RPMI7951 (cell line): ENCODE results near the gene SLC6A7. TPM values are rescaled to one million over a fixed set of nuclear protein-coding genes. Genes with fewer than 3 reads are reported as not detected.

Source experiments
- DNase-seq: peaks from one replicate; pipeline ENCODE4 v3.0.0-alpha.2; 2012; ENCODE audit warnings: low read depth
- total RNA-seq: library from RNA; depleted of rRNA; stranded (reverse); fragments of >200 nt; shearing (Covaris generic); gene quantifications from 2 replicates; pipeline ENCODE4 v1.2.3, GENCODE V29; 2014; rRNA removed

Gene SLC6A7
- total RNA-seq = not detected in 2 replicates

DNA sequence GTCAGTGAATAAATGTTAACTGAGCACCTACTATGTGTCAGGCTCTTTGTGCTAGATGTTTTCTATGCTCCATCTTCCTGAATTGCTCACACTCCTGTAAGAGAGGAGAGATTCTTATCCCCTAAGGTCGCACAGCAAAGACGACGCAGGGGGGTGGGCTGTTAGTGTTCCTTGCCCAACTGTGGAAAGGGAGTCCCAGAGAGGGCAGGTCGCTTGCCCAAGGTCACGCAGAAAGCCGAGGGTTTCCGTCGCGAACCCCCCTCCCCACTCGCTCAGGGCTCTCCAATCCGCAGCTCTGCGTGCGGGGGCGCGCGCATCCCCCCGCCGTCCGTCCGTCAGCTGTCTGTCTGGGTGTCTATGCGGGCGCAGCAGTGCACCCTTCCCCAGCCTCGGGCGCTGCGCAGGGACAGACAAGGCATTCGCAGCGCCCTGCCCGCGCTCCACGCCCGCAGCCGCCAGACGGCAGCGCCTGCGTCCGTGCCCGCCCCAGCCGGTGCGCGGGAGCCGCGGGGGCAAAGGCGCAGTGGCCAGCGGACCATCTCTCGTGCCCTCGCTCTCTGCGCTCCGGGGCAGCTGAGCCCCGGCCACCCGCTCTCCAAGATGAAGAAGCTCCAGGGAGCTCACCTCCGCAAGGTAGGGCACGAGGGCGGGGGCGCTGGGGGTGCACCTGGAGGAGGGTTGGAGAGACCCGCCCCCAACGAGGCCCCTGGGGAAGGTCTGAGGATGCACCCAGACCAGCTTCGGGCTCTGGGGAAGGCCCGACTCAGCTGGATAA, at the start of gene SLC6A7:
TSS of gene SLC6A7 (plus strand) at position 335 of the 775 bp plus-strand sequence. CDS start at position 601, 266 bp downstream.
- no peak for DNase-seq

DNA sequence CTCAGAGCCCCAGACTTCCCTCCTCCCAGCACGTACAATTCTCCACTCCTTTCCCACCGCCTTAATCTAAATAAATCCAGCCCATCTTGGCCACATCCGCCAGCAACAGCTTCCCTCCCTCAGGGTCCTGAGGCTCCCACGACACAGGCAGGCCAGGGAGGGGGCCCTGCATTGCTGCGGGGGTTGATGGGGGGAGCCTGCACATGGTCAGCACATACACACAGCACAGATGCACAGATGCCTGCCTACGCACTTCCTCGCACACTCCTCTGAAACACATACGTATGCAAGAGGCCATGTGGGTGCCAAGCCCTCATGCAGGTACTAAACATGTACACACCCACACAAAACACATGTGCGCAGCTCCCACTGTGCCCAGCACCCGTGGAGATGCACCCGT, 49.0 kb upstream of the SLC6A7 start:
- peak; percentile 92 for DNase-seq

DNA sequence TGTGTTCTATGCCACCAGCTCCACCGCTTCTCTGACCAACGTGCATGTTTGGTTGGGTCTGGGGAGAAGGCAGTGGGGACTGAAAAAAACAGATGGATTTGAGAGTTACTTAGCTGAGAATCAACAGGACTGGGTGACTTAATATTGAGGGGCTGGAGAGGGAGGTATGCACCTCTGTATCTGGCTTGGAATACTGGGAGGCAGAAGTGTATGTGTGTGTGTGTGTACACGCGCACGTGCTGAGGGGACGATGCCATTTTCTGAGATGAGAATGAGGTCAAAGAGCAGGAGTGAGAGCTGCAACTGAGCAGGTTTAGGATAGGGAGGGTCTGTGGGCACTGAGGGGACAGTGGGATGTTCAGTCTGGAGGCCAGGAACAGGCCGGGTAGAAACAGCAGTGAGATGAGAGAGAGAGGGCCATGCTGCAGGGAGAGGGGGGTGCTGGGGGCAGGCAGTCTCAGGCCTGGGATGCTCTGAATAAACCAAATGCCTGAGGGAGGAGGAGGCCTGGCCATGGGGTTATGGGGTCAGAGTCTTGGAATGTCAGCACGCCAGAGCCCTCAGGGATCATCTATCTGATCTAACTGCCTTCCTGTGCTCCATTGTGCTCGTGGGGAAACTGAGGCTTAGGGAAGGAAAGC, 48.2 kb upstream of the SLC6A7 start:
- peak; percentile 86 for DNase-seq

DNA sequence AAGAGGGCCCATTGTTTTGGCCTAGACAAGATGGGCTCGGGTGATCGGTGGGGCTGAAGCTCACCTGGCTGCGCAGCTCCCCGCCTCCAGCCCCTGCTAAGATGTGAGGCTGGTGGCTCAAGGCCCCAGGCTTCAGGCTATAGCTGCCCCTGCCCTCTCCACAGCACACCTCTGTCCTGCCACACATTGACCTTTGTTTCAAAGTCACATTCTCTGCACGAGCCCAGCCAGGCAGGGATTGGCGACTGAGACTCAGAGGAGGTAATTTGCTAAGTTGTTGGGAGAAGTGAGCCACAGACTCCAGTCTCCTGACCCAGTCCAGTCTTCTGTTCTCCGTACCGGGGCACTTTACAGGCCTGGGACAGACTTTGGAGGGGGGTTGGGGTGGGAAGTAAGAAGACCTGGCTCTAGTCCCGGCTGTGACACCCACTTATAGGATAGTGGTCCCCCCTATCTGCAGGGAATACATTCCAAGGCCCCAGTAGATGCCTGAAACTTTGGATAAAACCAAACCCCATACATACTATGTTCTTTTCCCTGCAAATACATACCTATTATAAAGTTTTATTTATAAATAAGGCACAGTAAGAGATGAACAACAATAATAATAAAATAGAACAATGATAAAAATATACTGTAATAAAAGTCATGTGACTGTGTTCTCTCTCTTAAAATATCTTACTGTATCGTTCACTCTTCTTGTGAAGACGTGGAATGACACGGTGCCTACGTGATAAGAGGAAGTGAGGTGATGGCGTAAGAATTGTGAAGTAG, 47.5 kb upstream of the SLC6A7 start:
- DNase-seq = peak; percentile 28

DNA sequence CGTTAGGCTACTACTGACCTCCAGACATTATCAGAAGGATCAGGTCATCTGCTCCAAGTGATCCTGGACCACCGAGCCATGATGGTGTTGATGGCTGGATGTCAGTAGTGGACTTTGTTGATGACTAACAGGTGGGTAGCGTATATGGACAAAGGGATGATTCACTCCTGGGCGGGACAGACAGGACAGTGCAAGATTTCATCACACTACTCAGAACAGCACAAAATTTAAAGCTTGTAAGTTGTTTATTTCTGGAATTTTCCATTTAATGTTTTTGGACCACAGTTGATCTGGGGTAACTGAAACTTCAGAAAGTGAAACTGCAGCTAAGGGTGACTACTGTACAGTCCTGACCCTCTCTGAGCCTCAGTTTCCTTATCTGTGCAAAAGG, 46.9 kb upstream of the SLC6A7 start:
- DNase-seq = peak; percentile 95

DNA sequence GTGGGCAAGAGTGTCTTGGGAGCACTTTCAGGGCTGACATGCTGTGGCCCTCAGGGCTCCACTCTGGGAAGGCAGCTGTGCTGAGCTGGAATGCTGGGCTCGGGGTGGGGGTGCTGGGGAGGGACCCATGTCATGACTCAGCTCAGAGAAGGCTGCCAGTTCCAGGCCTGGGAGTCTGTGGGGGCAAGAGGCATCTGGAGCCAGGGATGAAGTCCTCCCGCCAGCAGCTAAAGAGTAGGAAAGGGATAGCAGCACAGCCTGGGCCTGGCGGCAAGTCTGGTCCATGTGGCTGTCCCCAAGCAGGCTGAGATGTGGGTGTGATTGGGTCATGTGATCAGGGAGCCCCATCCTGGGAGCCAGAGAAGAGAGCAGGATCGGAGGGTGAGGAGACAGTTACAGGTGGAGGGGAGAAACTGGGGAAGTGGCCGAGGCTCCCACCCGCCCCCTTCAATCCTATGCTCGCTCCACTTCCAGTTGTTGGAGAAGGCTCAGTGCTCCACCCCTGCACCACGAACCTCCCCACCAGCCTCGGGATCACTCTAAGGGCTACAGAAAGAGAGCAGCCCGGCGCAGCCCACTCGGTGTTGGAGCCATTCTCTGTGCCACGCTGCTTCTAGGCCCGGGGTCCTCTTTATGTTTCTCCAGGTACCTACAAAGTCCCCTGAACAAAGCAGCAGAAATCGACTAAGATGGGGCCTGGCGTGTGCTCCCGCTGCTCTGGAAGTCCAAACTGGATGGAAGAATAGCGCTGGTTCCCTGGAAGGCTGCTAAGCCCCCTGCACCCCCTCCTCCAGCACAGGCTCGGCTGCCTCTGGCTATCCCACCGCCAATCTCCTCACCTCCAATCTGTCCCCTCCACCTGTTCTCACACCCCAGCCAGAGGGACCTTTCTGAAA, 46.3 kb upstream of the SLC6A7 start:
- peak; percentile 97 for DNase-seq

DNA sequence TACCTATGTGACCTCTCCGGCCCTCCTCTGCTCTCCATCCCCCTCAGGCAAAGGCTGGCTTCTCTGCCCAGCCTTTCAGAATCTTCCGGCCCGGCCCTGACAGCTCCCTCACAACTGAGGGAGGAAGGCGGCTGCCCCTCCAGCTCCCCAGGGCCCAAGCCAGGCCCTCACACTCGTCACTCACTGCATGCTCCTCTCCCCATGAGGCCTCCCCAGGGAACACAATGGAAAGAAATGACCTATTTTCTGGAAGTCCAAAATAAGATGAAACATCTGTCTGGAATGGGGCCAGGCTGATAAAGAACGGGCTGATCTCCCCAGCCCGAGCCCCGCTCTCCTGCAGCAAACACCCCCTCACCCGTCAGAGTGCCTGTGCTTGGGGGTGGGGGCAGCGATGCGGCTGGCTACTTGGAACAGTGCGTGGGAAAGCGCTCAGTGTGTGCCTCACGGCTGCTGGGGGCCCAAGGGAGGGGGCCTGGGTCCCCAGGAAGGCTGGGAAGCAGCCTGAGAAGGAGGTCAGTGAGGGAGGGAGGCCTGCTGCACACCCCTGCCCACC, 45.5 kb upstream of the SLC6A7 start:
- peak; percentile 84 for DNase-seq

DNA sequence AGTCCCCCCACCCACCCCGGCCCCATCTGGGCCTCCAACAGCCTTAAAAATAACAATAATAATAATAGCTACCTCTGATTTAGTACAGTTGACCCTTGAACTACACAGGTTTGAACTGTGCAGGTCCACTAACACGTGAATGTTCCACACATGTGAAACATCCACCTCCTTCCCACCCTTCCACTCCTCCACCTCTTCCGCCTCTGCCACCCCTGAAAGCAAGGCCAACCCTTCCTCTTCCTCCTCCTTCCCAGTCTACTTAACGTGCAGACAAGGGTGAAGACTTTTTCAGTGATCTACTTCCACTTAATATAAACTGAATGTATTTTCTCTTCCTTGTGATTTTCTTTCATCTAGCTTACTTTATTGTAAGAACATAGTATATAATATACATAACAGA, 45.0 kb upstream of the SLC6A7 start:
- no peak for DNase-seq

DNA sequence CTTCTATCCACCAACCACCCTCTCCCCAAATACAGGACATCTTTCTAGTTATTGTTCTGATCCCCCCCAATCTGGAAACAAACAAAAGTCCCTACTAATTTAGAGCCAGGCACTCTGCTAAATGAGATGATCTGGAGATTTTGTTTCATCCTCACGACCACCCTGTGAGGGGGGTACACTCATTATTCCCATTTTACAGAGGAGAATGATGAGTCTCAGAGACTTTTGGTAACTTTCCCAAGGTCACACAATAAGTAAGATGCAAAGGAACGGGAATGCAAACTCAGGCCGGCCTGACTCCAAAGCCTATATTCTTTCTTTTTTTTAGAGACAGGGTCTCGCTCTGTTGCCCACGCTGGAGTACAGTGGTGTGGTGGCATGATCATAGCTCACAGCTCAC, 43.6 kb upstream of the SLC6A7 start:
- no peak for DNase-seq

DNA sequence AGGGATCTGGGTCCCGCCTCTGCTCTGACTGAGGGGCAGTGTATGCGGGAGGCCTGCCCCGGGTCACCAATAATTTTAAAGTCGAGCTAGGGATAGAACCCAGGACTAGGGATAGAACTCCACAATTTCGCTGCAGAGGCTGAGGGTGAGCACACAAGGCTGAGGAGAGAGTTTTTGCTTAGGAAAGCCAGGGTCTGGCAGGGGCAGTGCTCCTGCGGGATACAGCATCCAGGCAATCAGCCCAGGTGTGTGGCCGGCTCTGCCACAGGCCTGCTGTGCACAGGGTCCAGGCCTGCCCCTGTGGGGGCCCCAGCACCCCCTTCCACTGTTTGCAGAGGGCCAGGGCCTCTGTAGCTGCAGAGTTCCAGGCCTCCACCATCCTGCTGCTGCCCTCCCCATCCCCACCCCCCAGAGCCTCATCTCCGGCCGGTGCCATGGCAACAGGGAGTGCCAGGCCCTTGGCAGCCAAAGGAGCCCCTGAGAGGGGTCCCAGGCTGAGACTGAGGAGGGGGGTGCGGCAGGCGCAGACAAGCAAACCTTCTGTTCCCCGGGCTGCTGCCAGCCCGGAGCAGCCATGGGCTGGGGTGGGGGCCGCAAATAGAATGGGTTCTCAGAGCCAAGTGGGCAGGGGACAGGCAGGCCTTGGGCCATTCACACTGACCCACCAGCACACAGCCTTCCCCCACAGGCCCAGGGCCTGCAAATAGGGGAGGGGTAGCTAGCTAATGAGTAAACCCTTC, 42.8 kb upstream of the SLC6A7 start:
- no peak for DNase-seq

DNA sequence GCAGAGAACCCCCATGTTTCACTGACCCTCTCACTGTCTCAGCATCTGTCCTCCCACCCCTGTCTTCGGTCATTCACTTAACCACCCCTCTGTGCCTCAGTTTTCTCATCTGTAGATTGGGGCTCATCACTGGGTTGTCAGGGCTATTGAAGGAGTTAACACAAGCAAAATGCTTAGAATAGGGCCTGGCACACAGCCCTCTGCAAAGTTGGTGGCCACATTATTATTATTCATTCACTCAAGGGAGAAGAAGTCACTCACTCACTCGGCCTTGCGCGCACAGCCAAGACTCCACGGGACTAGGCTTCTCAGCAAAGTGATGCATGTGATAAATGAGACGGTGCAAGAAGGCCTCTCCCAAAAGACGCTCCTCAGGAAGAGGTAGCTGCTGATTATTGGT, 42.2 kb upstream of the SLC6A7 start:
- no peak for DNase-seq

DNA sequence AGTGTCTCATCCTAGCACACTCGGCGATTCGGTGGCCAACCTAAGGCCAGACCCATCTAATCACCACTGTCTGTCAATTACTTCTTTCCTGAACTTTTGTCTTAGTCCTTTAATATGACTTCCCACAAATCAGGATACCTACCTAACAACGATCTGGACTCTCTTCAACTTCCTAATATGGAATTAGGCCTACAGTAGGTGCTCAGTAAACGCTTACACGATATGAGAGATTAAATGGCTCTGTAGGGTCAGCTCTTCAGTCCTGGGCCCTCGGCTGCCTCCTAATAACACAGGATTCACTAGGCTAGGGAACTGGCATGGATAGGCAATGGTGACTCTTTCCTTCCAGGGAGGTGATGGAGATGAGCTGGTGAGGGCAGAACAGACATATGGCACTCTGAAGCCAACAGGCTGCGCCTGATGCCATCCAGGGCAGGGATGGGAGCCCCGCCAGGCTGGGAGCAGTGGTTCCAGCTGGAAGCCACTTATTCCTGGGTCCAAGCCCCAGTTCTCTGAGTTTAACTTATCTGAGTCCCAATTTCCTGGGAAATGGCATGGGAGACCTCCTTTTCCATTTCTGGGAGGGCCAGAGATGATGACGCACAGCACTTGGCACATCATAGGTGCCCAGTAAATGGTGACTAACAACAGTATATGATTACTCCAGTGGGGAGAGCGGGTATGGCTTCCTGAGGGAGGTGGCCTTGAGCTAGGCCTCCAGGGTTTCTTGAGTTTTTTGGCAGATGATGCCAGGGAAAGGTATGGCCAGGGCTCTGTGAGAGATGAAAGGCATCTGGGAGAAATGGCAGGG, 41.5 kb upstream of the SLC6A7 start:
- no peak for DNase-seq

DNA sequence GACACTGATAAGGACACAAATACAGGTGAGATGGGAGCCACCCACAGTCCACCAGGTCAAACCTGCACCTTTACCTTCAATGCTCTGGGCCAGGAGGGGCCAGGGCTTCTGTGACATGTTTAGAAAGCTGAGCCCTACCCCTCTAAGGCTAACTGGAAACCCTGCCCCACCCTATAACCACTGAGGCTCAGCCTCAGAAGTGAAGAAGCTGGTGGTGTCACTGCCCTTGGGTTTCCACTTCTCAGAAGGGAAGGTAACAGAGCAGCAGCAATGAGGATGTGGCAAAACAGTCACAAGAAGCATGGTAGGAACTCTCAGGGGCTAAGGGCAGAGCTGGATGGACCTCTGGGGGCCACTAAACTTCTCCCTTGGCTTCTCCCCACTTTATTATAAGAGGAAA, 40.2 kb upstream of the SLC6A7 start:
- DNase-seq = no peak

DNA sequence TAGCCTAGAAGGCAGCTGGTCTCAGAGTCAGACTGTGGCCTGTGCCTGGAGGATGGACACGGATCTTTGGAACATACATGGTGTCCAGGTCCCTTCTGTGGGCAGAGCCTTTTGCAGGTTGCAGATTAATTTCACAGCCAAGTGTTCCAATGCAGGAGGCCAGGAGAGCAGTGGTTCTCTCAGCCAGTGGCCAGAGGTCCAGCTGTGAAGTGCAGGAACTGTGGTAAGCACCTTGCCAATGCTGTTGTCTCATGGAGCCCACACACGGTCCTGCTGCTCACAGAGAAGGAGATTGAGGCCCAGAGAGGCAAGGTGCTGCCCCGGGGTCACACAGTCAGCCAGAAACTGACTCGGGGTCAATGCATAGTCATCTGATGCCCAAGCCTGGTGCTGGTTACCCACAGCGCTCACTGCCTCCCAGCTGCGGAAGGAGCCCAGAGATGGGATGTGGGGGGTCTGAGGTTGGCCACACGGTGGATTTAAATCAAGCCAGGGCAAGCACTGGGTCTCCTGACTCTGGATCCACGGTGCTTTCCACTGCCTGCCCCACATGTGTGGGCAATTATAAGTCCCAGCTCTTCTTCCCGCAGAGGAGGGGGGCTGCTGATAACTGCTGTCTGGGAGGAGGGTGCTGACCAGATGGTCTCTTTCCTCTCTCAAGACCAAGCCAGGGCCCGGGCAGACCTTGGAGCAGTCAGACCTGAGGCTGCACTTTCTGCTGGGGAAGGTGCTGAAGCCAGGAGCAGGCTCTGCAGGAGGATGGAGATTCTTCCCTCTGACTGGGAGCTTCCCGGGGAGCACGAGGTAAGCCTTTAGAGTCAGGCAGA, 37.0 kb upstream of the SLC6A7 start:
- peak; percentile 88 for DNase-seq

DNA sequence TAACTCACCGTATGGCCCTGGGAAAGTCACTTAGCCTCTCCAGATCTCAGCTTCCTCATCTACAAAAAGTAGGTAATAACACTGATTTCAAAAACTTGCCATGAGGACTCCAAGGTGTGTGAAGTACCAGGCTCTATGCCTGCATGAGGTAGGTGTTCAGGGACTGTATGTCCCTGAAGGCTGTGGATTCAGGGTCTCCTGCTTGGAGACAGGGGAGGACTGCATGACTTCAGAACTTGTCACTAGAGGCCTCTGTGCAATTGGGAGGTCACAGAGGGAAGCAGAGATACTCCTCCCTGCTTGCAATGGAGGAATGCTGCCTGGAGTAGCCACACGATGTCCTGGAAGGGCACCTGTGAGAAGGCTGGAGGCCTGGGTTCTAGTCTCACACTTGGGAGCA, 36.4 kb upstream of the SLC6A7 start:
- DNase-seq = no peak

DNA sequence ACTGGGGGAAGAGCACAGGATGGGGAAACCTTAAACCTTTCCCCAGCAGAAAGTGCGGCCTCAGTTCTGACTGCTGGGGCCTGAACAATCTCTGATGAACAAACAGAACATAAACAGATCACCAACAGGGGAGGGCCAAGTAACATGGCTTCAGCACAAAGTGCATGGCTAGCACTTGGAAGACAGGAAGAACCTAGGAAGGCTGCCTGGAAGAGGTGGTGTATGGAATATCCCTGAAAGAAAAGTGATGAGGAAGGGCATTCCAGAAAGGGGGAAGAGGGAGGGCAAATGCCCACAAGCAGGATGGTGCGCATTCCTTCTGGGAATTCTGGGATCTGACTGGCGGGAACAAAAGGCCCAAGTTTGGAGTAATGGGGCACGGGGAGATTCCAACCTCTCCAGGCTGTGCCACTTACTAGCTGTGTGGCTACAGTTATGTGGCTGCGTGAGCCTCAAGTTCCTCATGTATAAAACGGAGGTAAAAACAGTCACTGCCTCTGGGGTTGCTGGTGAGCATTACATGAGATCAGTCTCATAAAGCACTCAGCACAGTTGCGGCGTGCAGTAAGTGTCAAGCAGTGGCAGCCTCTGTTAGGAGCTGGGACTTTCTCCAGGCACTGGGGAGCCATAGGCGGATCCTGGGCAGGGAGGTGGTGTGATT, 35.8 kb upstream of the SLC6A7 start:
- peak; percentile 76 for DNase-seq

DNA sequence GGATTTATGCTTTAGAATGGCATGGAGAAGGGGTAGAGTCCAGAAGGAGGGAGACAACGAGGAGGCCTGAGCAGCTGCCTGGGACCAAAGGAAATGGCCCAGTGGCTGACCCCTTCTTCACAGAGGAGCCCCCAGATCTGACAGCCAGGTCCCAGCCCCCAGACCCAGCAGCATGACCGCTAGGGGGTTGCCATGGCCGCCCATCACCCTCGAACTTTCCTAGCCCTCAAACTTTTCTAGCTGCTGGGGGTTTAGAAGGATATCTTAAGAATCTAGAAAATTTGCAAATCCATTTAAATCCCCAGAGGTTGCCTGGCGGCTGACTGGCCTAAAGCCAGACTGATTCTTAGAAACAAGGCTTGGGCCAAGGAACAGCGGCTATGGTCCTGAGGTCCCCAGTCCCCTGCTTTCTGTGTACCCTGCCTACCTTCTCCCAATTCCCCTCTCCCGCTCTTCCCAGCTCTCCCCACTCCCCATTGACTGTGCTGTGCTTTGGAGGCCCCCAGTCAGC, 35.2 kb upstream of the SLC6A7 start:
- no peak for DNase-seq
